Stimulated activated CD8-positive, alpha-beta memory T cell treated with anti-CD3 and anti-CD28 coated beads, Interleukin-15, amount 100 ng/mL, for 4 hours (primary cell): ENCODE results near the gene SPP1.
A peak's percentile ranks its signal among the peaks of the same experiment; 100 is the strongest.
"Not testable (repeated sequence)": the region's sequence is repeated elsewhere in the genome, so short reads cannot be mapped to it uniquely, and the experiment has no call there.

Source experiments
- DNase-seq, 2 donors: peaks; one replicate each; pipeline ENCODE4 v3.0.0-alpha.2; 2020; ENCODE audit warnings: low read depth in 2 of 2

The SPP1 gene

DNA sequence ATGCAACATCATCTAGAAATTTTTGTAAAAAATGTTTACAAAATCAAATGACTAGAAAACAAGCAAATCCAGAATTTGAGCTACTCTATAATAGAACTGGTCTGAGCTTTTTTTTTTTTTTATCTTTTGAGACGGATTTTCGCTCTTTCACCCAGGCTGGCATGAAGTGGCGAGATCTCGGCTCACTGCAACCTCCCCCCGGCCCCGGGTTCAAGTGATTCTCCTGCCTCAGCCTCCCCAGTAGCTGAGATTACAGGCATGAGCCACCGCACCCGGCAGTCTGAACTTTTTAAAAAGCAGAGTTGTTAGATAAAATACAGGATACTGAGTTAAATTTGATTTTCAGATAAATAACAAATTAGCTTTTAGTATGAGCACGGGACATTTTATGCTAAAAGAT, 11.0 kb downstream of the SPP1 start:
- no peak for DNase-seq

DNA sequence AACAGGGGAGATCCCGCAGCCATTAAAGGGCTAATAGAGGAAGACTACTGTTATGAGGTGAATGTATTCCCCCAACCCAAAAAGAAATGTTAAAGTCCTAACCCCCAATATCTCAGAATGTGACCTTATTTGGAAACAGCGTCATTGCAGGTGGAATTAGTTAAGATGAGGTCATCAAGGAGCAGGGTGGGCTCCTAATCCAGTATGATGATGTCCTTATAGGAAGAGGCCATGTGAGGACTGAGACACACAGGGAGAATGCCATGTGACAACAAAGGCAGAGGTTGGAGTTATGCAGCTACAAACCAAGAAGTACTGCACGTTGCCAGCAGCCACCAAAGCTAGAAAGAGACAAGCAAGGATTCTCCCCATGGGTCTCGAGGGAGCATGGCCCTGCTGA, 14.3 kb downstream of the SPP1 start:
- no peak for DNase-seq

DNA sequence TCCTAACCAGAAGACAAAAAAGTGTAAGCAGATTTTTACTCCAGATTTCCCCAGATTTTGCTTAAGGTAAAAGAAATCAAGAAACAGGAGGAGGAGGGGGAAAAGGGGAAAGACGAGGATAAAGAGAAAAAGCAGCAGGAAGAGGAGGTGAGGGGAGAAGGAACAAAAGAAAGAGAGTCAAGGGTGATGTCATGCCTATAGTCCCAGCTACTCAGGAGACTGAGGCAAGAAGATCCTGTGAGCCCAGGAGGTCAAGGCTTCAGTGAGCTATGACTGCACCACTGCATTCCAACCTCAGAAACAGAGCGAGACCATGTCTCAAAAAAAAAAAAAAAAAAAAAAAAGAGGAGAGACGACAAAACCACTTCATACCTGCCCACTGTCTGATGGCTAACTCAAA, 19.9 kb downstream of the SPP1 start:
- no peak for DNase-seq

DNA sequence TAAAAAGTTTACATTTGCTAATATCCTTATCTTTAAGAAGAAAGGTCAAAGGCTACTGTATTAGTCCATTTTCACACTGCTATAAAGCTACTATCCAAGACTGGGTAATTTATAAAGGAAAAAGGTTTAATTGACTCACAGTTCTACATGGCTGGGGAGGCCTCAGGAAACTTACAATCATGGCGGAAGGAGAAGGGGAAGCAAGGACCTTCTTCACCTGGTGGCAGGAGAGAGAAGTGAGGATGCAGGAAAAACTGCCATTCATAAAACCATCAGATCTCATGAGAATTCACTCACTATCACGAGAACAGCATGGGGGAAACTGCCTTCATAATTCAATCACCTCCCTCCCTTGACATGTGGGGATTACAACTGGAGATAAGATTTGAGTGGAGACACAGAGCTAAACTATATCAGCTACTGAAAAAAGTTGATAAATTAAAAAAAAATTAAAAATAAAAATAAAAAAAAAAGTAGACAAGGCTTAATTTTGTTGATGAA, 23.7 kb downstream of the SPP1 start:
- DNase-seq: not testable (repeated sequence)

DNA sequence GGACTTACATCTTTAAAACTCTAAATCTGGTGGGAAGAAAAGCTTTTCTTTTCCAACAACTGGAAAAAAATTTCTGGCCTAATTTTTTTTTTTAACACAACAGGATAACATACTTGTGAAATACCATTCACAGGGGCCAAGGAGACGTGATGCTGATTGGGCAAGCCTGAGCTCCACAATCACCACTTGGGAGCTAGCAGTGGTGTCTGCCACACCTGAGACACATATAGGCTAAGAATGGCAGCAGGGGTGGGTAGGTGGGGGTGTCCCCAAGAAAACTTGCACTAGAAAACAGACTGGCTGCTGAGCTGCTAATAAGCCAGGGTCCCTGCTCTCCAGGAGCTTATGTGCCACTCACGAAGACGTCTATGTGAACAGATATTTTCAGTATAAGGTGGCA, 26.4 kb downstream of the SPP1 start:
- DNase-seq: no peak

DNA sequence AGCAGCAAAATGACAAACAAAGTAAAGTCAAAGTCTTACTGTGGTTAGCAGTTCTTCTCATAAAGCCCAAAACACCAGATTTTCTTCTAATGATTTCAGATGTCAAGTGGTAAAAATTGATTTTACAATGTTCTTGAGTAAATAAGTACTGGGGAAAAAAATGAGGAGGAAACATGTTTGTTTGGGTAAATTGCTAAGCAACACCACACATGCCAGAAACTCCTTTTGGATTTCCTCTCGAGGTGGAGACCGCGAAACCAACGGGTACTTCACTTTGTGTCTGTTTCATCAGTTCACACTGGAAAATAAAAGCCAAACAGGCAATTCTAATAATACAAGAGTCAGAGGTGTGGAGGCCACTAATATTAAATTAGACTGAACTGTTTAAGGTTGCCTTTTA, 27.3 kb downstream of the SPP1 start:
- no peak for DNase-seq

DNA sequence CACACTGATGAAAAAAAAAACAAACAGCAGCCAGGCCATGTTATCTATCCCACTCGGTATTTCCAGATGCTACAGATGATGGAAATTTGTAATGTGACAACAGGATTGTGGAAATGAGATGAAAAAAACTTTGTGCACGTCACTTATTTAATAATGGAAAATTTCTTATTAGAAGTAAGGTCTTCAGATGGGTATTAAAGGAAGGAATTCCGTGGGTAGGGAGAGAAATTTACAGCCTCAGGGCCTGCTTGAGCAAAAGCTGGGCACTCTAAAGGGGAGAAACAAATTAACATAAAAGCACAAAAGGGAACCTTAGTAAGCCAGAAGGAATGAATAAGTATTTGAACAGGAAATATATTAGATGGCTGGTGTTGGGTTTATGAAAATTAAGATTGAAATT, 27.7 kb downstream of the SPP1 start:
- DNase-seq: no peak

DNA sequence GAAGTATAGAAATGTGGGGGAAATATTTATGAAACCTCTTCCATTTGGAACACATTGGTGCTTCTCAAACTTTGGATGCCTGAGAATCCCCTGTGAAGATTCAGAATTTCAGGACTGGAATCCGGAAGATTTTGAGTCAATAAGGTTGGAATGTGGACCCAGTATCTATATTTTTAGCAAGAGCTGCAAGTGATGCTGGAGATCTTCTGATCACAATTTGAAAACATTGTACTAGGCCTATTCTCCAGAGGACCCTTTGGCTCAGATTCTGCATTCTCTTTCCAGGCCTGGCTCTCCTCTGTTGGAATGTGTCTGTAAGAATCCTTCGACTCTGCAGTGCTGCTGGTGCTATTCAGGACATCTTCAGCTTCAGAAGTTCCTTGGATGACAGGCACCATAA, 29.6 kb downstream of the SPP1 start:
- DNase-seq: no peak

DNA sequence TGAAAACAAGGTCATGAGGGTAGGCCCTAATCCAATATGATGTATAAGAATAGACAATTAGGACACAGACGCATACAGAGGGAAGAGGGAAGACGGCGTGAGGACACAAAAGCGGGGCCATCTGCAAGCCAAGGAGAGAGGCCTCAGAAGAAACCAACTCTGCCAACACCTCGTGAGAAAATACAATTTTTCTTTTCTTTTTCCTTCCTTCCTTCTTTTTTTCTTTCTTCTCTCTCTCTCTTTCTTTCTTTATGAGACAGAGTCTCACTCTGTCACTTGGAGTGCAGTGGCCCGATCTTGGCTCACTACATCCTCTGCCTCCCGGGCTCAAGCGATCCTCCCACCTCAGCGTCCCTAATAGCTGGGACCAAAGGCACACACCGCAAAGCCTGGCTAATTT, 30.4 kb downstream of the SPP1 start:
- DNase-seq: no peak

DNA sequence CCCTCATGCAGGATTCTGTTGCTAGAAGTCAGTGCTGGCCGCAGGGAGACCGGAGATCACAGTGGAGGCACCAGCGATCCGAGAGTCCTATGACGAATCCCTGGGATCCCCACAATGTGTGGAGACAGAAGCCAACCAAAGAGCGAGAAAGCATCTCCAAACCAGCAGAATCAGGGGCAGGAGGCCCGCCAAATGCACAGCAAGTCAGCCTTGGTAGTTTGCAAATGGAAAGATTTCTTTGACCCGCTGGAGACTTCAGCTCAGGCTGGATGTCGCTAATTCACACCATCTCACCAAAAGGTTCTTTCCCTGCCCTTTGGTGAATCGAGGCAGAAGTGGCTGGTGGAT, 31.4 kb downstream of the SPP1 start:
- DNase-seq: no peak

DNA sequence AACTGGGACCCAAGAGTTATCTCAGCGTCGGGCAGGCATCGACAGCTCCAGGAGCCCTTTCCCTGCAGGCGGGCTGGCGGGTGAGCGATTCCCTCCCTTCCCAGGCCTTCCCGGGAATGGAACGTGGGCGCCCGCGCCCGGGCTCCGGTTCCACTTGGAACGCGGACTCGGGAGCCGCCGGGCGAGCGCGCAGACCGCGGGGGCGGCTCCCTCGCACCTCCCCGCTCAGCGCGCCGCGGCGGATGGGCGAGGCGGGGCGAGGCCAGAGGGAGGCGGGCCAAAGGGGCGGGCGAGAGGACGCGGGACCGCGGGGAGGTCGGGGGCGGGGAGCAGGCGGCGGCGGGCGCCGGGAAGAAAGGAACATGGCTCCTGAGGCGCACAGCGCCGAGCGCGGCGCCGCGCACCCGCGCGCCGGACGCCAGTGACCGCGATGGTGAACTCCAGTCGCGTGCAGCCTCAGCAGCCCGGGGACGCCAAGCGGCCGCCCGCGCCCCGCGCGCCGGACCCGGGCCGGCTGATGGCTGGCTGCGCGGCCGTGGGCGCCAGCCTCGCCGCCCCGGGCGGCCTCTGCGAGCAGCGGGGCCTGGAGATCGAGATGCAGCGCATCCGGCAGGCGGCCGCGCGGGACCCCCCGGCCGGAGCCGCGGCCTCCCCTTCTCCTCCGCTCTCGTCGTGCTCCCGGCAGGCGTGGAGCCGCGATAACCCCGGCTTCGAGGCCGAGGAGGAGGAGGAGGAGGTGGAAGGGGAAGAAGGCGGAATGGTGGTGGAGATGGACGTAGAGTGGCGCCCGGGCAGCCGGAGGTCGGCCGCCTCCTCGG, 32.0 kb downstream of the SPP1 start, which contains the start of gene PKD2:
Gene PKD2 (plus strand): TSS at position 332 of the 818 bp plus-strand sequence. CDS start 99 bp downstream, at position 431.
- peak; percentile 52 to 54 for DNase-seq

DNA sequence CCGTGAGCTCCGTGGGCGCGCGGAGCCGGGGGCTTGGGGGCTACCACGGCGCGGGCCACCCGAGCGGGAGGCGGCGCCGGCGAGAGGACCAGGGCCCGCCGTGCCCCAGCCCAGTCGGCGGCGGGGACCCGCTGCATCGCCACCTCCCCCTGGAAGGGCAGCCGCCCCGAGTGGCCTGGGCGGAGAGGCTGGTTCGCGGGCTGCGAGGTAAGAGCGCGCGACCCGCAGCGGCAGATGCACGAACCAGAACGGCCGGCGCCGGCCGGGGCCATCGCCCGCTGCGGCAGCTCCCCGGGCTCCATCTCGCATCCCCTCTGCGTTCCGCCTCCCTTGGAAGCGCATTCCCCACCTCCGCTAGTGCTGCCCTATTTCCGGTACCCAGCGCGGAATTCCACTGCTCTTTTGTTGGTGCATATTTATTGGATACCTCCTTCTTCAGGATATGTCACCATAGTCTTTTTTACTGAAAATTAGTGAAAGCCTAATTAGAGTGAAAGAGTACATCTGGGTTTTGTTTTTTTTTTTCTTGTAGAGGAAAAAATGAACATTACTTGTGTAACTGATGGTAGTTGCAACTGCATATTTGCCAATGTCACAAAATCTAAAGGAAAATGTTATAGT, 32.7 kb downstream of the SPP1 start:
- DNase-seq: no peak

DNA sequence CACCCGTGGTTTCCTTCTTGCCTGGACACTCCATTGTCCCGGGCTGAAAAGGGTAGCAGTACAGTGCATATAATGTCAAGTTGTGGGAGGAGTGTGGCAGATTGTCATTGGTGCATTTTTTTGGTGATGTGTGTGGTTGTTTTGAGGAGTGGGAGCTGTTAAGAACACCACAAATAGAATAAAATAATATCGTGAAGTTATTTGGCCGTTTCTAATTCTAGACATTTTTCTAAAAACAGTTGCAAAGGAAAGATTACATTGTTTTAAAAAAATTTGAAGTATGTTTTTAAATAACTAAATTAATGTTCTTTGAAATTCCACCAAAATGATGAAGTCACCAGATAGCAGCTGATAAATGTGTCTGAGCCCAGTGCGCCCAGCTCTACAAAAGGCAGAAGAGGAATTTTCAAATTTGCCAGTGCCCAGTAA, 33.2 kb downstream of the SPP1 start:
- no peak for DNase-seq

DNA sequence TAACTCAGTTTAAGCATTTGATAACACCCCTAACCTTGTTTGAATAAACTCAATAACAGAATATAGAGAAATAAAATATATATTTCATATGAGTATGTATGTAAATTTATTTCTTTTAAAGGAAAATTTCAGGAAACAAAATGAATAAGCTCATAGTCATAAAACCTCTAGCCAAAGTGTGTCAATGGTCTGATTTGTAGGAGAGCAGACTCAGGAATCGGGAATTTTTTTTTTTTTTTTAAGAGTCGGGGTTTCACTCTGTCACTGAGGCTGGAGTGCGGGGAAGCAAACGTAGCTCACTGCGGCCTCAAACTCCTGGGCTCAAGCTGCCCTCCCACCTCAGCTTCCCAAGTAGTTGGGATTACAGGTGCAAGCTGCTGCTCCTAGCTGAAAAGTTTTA, 34.4 kb downstream of the SPP1 start:
- no peak for DNase-seq

DNA sequence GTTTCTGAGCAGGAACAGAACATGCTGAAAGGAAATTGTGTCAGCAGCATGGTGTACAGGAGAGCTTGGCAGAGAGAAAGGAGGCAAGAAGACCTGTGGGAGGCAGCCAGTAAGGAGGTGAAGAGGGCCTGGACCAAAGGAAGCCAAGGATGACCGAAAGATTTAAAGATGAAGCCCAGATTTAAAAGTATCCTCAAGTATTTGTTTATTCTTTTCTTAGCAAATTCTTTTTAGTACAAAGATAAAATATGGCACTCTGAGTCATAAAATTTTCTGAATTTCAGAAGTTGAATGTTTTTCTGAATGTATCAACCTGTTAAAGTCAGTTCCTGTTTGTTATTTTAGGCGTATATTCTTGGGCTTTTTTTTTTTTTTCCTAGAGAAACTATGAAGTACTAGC, 35.5 kb downstream of the SPP1 start:
- DNase-seq: no peak

DNA sequence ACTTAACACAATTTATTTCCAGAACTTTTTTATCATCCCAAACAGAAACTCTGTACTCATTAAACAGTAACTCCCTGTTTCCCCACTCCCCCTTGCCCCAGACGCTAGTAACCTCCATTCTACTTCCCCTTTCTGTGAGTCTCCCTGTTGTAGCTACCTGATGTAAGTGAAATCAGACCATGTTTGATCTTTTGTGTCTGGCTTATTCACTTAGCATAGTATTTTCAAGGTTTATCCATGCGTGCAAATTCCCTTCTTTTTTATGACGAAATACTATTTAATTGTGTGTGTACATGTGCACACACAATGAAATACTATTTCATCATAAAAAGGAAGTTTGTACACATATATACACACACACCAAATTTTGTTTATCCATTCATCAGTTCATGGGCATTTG, 37.1 kb downstream of the SPP1 start:
- no peak for DNase-seq

DNA sequence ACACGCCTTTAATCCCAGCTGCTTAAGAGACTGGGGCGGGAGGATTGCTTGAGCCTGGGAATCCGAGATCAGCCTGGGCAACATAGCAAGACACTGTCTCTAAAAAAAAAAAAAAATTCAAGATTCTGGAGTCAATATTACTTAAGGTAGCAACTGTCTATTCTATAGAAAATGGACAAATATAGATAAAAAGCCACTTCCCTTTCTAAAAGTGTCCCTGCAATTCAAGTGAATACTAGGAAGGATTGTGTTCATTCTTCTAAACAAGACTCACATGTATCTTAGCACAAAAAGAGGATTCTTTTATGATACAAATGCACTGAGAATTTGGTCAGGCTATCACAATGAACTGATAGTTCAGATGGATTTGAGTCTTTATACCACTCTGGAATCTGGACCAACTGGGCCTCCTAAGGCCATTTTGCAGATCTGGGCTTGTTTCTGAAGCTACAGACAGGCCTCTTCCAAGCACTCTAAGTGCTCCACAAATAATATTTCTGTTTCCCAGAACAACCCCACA, 38.9 kb downstream of the SPP1 start:
- DNase-seq: no peak

DNA sequence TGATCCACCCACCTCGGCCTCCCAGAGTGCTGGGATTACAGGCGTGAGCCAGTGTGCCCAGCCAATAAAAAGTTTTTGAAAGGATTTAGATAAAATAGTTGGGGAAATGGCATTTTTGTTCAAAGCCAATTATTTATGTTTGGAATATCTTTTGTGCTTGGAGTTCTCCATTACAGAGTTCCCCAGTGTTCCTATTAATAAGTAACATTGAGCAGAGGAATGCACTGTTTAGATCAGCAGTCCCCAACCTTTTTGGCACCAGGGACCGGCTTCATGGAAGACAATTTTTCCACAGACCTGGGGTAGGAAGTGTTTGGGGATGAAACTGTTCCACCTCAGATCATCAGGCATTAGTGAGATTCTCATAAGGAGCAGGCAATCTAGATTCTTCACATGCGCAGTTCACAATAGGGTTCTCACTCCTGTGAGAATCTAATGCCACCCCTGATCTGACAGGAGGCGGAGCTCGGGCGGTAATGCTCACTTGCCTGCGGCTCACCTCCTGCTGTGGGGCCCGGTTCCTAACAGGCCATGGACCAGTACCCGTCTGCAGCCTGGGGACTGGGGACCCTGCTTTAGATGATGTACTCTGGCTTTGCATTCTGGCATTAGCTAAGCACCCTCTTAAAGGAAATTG, 40.3 kb downstream of the SPP1 start:
- DNase-seq: no peak

DNA sequence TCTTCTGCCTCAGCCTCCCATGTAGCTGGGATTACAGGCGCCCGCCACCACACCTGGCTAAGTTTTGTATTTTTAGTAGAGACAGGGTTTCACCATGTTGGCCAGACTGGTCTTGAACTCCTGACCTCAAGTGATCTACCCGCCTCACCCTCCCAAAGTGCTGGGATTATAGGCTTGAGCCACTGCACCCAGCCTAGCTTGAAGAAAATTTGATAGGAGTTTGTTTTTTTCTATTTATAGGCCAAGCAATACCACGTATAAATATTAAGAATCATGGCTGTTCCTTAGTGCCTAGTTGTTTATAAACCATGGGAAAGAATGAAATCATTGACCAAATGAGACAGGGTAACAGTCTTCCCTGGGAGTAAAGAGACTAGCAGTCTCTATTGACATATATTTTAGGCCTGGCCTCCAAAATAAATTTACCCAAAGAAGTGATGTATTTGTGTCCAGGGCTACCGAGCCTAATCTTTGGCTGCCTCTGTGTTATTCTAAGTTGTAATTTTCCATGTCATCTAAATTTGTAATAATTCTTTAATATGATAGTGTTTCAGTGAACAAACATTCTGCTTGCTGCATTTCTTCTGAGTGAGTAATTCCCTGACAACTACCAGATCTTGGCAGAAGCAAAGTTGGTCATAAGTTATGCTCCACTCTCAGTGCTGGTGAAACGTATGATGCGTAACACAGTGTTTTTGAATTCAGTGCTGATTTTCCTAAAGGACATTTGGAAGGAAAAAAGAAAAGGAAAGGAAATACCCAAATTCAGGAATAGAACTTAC, 42.2 kb downstream of the SPP1 start:
- no peak for DNase-seq

DNA sequence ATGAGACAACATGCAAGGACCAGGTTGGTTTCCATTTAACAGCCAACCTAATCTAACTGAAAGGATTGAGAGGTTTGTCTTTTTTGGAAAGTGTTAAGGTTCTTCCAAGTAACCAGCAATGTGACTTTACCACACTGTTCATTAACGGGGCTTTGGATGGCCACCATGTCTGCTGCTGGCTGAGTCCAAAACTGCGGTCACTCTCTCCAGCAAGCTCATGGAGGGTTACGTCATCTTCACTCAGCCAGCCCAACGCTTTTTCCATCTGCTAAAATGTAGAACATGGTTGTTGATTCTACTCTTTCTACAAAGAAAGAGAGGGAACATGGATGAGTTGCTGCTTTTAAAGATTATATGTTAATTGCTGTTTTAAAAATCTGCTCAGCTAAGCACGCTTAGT, 43.0 kb downstream of the SPP1 start:
- no peak for DNase-seq

DNA sequence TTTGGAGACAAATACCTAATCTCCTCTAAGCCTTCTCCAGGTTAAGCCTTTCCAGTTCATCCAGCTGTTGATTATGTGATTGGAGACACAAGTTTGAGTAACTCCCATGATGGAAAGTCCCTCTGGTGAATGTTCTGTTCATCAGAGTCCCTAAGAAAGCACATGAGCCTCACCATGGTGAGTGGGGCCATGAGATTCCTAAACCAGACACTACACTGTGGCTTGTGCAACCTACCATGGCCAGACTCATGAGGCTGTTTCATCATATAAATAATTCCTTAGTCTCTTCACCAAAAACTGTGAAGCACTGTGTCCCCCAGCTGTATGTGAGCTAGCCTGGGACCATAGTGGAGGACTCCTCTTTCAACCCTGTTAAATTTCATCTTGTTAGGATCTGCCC, 46.3 kb downstream of the SPP1 start:
- DNase-seq: no peak

DNA sequence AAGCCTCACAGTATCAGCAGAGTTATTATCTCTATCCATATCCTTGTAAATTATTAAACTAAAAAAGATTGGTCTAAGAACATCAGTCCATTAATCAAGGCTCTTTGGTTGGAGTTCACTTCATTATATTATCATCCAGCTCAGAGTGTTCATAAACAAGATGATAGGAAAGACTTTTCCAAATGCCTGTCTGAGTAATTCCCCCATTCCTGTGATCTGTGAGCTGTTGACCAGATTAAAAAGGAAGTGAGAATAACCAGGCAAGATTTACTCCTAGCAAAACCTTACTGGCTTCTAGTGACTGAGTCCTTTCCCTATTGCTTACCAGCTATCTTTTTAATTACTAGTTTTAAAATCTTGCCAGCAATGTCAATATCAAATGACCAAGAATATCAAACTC, 46.8 kb downstream of the SPP1 start:
- no peak for DNase-seq
